ENCODE data around the gene LMF2.
"Not testable (repeated sequence)": the region's sequence is repeated elsewhere in the genome, so short reads cannot be mapped to it uniquely, and the experiment has no call there.

LMF2 gene

DNA sequence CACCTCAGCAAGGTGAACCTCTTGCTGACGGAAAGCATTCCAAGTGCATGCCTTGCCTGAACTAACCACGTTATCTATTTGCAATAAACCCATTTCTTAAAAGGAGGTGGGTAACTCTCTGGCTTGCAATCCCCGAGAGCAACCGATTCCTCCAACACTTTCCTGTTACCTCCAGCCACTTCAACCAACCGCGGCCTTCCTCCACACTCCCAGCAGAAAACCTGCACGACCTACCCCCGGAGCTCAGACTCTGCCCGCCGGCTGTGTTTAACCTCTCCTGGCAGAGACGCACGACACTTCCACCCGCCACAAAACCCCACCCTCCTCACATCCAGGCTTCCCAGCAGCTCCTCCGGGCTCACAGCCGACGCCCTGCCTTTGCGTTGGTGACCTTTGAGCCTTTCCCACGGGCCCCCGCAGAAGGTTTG, 17.2 kb upstream of the LMF2 start:
- H3K4me3 ChIP-seq (ENCODE audit: low read depth, low read length), result peak overlapping the region; percentile 69

DNA sequence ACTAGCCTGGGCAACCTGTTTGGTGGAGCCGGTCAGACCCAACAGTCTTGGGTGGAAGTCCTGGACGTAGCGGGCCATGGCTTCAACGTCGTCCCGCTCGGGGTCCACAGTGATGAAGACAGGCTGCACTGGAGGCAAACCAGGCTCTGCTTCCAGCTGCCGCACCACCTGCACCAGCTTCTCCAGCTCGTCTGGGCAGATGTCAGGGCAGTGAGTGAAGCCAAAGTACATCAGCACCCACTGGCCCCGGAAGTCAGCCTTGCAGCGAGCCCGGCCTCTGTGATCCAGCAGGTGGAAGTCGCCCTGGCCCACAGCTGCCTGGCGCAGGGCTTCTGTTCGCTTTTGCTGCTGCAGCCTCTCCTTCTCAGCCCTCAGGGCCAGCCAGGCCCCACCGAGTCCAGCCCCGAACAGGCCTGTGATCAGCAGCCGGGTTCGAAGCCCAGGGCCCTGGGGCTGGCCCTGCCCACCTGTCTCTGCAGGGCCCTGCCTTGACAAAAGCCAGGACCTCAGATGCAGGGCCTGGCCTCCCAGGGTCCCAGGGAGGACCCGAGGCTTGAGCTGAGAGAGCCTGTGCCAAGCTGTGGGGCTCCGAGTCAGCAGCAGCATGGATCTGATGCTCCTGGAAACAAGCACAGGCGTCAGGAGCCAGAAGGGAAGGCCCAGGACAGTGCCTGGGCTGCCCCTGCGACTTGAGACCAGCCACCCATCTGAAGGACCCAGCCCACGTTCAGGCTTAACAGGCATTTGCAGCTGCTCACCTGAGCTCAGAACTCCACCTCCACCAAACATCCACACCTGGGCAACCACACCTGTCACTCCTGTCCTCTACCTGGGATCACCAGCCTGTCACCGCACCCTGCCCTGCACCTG, 16.5 kb upstream of the LMF2 start:
- H3K4me3 ChIP-seq (ENCODE audit: low read depth, low read length), result no peak overlapping the region

- no peak overlapping the region for H3K4me3 ChIP-seq (ENCODE audit: low read depth, low read length)
Observed at GRCh38 chr22:50523458-50523805, 15.9 kb upstream of the LMF2 start.

DNA sequence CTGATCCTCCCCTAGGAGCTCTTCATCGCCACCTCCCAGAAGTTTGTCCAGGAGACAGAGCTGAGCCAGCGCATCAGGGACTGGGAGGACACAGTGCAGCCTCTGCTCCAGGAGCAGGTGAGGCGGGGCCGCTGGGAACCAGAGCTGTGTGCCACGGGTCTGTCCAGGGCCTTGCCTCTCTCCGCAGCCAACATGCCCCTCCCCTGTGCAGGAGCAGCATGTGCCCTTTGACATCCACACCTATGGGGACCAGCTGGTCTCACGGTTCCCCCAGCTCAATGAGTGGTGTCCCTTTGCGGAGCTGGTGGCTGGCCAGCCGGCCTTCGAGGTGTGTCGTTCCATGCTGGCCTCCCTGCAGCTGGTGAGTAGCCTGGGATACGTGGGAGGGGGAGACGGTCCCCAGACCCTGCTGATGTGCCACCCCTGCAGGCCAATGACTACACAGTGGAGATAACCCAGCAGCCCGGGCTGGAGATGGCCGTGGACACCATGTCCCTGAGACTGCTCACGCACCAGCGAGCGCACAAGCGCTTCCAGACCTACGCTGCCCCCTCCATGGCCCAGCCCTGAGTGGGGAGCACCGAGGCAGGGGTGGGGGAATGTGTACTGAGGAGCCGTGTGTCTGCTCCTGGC, 15.4 kb upstream of the LMF2 start:
- no peak overlapping the region for H3K4me3 ChIP-seq (ENCODE audit: low read depth, low read length)

DNA sequence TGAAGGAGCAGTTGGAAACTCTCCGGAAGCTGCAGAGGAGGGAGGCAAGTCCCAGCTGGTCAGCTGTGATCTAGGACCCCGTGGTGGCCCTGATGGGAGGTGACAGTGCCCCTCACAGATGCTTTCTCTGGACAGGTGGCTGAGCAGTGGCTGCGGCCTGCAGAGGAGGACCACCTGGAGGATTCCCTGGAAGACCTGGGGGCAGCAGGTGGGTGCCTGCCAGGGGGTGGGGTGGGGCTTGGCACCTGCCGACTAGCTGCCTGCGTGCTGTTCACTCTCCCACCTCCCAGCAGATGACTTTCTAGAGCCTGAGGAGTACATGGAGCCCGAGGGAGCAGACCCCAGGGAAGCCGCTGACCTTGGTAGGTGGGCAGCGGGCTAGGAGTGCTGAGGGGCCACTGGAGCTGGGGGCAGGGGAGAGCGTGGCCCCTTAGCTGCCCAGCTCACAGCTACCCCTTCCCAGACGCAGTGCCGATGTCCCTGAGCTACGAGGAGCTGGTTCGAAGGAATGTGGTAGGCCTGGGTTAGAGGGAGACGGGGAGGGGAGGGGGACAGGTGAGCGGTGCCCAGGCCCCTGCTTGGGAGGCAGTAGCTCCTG, 14.8 kb upstream of the LMF2 start:
- H3K4me3 ChIP-seq (ENCODE audit: low read depth, low read length), result no peak overlapping the region

GRCh38 chr22:50521710-50522109, 14.2 kb upstream of the LMF2 start:
- no peak overlapping the region for H3K4me3 ChIP-seq (ENCODE audit: low read depth, low read length)

GRCh38 chr22:50520826-50521453, 13.4 kb upstream of the LMF2 start:
- no peak overlapping the region for H3K4me3 ChIP-seq (ENCODE audit: low read depth, low read length)

GRCh38 chr22:50520184-50520583, 12.7 kb upstream of the LMF2 start:
- H3K4me3 ChIP-seq (ENCODE audit: low read depth, low read length), result not testable (repeated sequence)

GRCh38 chr22:50519151-50519550, 11.6 kb upstream of the LMF2 start:
- H3K4me3 ChIP-seq (ENCODE audit: low read depth, low read length), result no peak overlapping the region

DNA sequence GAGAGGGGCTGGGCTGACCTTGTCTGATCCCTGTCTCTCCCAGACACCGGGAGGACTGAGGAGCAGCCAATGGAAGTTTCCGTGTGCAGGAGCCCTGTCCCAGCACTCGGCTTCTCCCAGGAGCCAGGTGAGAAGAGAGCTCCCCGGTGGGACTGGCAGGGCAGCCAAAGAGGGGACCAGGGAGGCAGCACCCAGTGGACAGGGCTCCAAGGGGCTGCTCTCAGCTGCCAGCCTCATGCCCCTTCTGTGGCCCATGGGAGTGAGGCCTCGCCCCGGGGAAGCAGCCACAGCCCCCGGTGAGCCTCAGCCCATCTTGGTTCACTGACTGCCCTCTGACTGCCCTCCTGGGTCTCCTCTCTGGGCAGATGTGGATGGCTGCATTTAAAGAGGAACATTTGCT, 11.1 kb upstream of the LMF2 start:
- no peak overlapping the region for H3K4me3 ChIP-seq (ENCODE audit: low read depth, low read length)

GRCh38 chr22:50517495-50518260, 10.2 kb upstream of the LMF2 start:
- no peak overlapping the region for H3K4me3 ChIP-seq (ENCODE audit: low read depth, low read length)

GRCh38 chr22:50516891-50517290, 9.4 kb upstream of the LMF2 start:
- H3K4me3 ChIP-seq (ENCODE audit: low read depth, low read length), result no peak overlapping the region

- H3K4me3 ChIP-seq (ENCODE audit: low read depth, low read length), result no peak overlapping the region
Observed at GRCh38 chr22:50516068-50516467, 8.6 kb upstream of the LMF2 start.

DNA sequence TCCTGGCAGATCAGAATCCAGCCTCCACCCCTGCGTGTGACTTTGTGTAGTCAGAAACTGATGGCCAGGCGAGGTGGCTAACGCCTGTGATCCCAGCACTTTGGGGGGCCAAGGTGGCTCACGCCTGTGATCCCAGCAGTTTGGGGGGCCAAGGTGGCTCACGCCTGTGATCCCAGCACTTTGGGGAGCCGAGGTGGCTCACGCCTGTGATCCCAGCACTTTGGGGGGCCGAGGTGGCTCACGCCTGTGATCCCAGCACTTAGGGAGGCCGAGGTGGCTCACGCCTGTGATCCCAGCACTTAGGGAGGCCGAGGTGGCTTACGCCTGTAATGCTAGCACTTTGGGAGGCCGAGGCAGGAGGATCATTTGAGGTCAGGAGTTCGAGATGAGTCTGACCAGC, 5.7 kb upstream of the LMF2 start:
- no peak overlapping the region for H3K4me3 ChIP-seq (ENCODE audit: low read depth, low read length)

- peak overlapping the region; percentile 94 for H3K4me3 ChIP-seq (ENCODE audit: low read depth, low read length)
Observed at GRCh38 chr22:50508897-50509296, 1.4 kb upstream of the LMF2 start.

DNA sequence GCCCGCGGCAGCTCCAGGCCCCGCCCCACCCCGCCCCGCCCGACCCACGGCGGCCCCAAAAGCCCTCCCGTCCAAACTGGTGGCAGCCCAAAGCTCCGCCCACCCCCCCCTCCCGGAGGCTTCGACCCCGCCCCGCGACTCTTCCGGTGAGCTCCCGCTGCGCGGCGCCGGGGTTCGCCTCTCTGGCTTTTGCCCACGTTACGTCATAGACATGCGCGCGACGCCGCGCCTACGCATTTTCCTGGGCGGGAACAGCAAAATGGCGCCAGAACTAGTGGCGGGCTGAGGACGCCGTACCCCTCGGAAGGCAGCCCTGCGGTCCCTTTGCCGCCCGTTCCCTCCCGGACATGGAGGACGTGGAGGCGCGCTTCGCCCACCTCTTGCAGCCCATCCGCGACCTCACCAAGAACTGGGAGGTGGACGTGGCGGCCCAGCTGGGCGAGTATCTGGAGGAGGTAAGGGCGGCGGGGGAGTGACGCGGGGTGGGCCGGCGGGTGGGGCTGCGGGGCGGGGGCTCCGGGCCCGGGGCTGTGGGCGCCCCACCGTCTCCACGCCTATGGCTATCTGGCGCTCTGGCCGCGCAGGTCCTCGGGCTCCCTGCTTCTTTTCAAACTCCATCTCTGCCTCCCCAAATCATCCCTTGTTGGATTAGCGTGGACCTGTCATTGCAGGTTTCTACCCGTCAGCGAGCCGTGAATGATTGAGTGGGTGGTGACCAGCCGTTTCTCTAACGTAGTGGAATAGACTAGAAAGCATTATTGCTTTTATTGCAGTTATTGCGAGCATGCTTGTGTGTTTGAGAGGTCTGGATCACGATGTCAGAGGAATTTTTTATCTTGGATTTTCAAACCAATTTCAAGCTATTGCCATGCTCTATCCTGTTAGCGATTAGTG, 736 bp upstream of the LMF2 start, which contains the start of gene NCAPH2:
NCAPH2 (plus strand) TSS at position 234 of the 894 bp plus-strand sequence; CDS start at position 348, 114 bp downstream.
- H3K4me3 ChIP-seq (ENCODE audit: low read depth, low read length), result peak within 1 kb of the TSS; percentile 94

- H3K4me3 ChIP-seq (ENCODE audit: low read depth, low read length), result peak overlapping the region; percentile 62
Observed at GRCh38 chr22:50506611-50507420, 686 bp downstream of the LMF2 start.

- no peak overlapping the region for H3K4me3 ChIP-seq (ENCODE audit: low read depth, low read length)
Observed at GRCh38 chr22:50505776-50506610, 1.5 kb downstream of the LMF2 start.

Measured in iPS-11a (cell line).